Kidney epithelial cell (primary cell): ENCODE measurements around the gene RBM15B. TPM values are rescaled to one million over a fixed set of nuclear protein-coding genes. Genes with fewer than 3 reads are reported as not detected.

Source experiments
- DNase-seq: peaks from one replicate; pipeline ENCODE4 v3.0.0-alpha.2; 2010; ENCODE audit warnings: low read depth
- H3K27me3 ChIP-seq: 2 replicates; pipeline ENCODE4 v1.6.0; 2011; ENCODE audit warnings: low read length; ENCODE audit not compliant: control insufficient read depth, insufficient read depth
- H3K36me3 ChIP-seq: 2 replicates; pipeline ENCODE4 v1.5.1; 2011; ENCODE audit warnings: low read length; ENCODE audit not compliant: control insufficient read depth, insufficient read depth
- H3K4me3 ChIP-seq: 2 replicates; pipeline ENCODE4 v1.5.1; 2011; ENCODE audit warnings: low read depth, mild to moderate bottlenecking, control low read depth, low read length
- total RNA-seq: library from RNA; depleted of rRNA; stranded (reverse); fragments of >200 nt; gene quantifications from 2 replicates; pipeline ENCODE4 v1.2.3, GENCODE V29; 2015
- TF ChIP-seq, protein P1 (sequence below): IDR thresholded peaks from 2 replicates; pipeline ENCODE4 v1.5.1; 2011; ENCODE audit warnings: mild to moderate bottlenecking, moderate library complexity, low read length, control low read depth, inconsistent platforms; ENCODE audit not compliant: insufficient read depth, poor library complexity, severe bottlenecking

The RBM15B gene
- total RNA-seq, 1 donor from 2014 or later = 32.6 TPM

DNA sequence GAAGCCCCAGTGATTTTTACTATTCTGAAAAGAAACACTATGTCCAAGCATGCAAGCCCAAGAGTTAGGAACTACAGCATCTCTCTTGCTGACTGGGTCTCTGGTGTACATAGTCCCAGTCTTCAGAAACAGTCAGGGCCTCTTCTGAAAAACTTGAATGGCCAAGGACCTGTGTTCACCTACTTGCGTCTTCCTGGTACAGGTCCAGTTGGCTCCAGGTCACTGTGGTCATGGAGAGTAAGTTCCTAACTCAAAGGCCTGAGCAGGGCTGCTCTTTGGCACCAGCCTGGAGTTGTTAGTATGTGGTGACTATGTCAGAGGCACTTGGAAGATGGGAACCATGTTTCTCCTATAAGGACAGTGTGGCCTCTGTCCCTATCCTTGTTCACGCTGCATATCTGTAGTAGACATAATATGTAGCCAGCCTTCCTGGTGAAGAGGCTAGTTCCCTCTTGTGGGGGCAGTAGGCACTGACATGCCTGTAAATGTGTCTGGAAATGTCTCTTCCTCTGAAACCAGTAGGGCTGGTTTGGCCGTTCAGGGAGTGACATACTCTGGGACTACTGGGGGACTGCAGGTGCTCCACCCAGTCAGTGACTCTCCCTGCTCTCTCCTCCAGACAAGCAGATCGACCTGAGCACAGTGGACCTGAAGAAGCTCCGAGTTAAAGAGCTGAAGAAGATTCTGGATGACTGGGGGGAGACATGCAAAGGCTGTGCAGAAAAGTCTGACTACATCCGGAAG lies 2.6 kb upstream of the RBM15B start:
- TF ChIP-seq, protein P1, sequence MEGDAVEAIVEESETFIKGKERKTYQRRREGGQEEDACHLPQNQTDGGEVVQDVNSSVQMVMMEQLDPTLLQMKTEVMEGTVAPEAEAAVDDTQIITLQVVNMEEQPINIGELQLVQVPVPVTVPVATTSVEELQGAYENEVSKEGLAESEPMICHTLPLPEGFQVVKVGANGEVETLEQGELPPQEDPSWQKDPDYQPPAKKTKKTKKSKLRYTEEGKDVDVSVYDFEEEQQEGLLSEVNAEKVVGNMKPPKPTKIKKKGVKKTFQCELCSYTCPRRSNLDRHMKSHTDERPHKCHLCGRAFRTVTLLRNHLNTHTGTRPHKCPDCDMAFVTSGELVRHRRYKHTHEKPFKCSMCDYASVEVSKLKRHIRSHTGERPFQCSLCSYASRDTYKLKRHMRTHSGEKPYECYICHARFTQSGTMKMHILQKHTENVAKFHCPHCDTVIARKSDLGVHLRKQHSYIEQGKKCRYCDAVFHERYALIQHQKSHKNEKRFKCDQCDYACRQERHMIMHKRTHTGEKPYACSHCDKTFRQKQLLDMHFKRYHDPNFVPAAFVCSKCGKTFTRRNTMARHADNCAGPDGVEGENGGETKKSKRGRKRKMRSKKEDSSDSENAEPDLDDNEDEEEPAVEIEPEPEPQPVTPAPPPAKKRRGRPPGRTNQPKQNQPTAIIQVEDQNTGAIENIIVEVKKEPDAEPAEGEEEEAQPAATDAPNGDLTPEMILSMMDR = peak; percentile 29
- peak; percentile 25 for DNase-seq
- Histone ChIP-seq H3K36me3 (peaks cover 11% of the 10 kb centered on the region), H3K27me3 (no peaks in the 10 kb centered on the region), H3K4me3 (no peak overlapping the region)

DNA sequence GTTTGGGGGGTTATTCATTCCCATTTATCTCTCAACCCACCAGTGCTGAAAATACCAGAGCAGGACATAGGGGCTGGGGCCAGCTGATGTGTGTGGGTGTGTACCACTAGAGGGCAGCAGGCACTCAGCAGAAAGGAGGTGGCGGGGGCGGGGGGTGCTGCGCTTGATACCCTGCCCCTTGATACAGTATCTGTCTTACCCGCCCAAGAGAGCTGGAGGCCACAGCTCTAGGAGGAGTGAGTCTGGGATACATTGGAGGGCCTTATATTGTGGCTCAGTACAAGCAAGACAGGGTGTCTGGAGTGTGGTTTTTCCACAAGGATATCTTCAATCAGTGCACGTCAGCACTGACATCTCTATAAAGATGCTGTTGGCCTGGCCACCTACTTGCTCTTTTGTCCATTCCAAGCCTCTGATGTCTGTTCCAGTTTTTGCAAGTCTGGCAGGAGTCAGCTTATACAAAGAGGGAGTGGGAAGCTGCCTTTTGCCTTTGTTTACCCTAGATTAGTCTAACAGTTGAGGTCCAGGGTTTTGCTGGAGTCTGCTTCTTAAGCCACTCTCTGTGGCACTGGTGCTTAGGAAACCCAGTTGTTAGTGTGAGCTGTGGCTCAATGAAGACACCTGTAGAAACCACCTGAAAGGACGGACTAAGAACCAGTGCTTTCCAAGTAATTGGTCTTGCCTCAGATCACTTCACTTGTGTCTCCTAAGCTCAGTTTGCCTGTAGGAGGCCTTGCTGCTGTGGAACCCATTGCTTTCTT lies 1.5 kb upstream of the RBM15B start:
- Histone ChIP-seq H3K27me3 (no peaks in the 10 kb centered on the region), H3K4me3 (no peak overlapping the region), H3K36me3 (peaks cover 14% of the 10 kb centered on the region)
- no peak for DNase-seq
- TF ChIP-seq, protein P1 = peak; percentile 92

DNA sequence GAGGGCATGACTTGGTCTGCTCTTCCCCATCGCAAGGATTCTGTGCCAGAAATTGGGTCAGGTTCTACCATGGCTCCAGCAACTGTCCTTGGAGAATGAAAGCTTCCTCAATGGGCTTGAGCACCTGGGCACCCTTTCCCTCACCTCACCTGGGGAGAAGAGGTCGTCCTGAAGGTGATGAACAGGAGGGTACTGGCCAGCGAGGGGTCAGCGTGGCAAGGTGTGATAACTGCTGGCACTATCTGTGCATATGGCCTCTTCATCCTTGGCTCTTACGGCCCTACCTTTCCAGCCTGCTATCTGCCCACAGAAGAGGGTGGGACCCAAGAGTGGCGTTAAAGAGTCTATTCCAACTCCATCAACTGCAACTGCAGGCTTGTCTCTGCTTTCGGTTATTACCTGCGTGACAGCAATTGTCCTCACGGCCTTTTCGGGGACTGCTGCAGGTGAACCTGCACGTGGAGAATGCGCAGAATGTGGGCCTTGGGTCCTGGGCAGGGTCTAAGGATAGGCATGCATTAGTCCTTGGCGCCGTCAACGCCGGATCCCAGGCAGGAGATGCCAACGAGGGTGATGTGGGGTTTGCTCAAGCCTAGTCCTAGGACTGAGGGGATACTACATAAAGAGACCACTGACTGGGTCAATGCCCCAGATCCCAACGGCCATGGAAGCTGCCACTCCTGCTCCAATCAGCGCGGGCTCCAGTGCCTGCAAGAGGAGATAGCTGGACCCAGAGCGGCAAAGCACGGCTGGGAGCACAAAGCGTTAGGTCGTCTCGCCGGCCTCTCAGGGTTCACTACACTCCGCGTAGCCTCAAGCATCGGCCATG lies 625 bp upstream of the RBM15B start:
- peaks cover 14% of the 10 kb centered on the region for H3K36me3 ChIP-seq
- TF ChIP-seq, protein P1 = no peak
- DNase-seq = no peak

DNA sequence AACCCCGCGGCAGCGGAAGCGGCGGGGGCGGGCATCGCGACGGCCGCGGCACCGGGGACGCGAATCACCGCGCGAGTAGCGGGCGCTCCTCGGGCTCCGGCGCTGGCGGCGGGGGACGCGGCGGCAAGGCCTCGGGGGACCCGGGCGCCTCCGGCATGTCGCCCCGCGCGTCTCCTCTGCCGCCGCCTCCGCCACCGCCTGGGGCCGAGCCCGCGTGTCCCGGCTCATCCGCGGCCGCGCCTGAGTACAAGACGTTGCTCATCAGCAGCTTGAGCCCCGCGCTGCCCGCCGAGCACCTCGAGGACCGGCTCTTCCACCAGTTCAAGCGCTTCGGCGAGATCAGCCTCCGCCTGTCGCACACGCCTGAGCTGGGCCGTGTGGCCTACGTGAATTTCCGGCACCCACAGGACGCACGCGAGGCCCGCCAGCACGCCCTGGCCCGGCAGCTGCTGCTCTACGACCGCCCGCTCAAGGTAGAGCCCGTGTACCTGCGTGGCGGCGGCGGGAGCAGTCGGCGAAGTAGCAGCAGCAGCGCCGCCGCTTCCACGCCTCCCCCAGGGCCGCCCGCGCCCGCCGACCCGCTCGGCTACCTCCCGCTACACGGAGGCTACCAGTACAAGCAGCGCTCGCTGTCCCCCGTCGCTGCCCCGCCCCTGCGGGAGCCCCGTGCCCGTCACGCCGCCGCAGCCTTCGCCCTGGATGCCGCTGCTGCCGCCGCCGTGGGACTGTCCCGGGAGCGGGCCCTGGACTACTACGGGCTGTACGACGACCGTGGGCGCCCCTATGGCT lies 675 bp downstream of the RBM15B start:
- Histone ChIP-seq H3K27me3 (no peaks in the 10 kb centered on the region), H3K4me3 (peak overlapping the region; percentile 65), H3K36me3 (peaks cover 14% of the 10 kb centered on the region)
- TF ChIP-seq, protein P1 = no peak
- no peak for DNase-seq

More for the DNA sequence above, 625 bp upstream of the RBM15B start:
- H3K4me3 ChIP-seq = peak overlapping the region; percentile 35
- no peaks in the 10 kb centered on the region for H3K27me3 ChIP-seq

DNA sequence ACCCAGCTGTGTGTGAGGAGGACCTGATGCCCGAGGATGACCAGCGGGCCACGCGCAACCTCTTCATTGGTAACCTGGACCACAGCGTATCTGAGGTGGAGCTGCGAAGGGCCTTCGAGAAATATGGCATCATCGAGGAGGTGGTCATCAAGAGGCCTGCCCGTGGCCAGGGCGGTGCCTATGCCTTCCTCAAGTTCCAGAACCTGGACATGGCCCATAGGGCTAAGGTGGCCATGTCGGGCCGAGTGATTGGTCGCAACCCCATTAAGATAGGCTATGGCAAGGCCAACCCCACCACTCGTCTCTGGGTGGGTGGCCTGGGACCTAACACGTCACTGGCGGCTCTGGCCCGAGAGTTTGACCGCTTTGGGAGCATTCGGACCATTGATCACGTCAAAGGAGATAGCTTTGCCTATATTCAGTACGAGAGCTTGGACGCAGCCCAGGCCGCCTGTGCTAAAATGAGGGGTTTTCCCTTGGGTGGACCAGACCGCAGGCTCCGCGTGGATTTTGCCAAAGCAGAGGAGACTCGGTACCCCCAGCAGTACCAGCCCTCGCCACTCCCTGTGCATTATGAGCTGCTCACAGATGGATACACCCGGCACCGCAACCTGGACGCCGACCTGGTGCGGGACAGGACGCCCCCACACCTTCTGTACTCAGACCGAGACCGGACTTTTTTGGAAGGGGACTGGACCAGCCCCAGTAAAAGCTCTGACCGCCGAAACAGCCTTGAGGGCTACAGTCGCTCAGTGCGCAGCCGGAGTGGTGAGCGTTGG lies 1.5 kb downstream of the RBM15B start:
- TF ChIP-seq, protein P1 = no peak
- Histone ChIP-seq H3K4me3 (peak overlapping the region; percentile 65), H3K27me3 (no peaks in the 10 kb centered on the region), H3K36me3 (peaks cover 12% of the 10 kb centered on the region)
- no peak for DNase-seq
